ENCODE measurements around the gene RRAGC.

- no peak for TF ChIP-seq EZH2 (IDR thresholded peaks at IDR 0.05; ENCODE audit: low read length, missing control alignments)
- no peak for TF ChIP-seq CTCF (conservative IDR thresholded peaks at IDR 0.05 in 1 of 2, IDR thresholded peaks at IDR 0.05 in 1 of 2; ENCODE audit: low read depth in 1 of 2, low read length in 2 of 2)
Measured at GRCh38 chr1:38898653-38899230, 39.2 kb upstream of the RRAGC start.
